Fibroblast of skin of left biceps (primary cell): ENCODE data around the gene MIOX.

Experiments
- DNase-seq, 2 experiments: peaks; one replicate each; pipeline ENCODE4 v3.0.0-alpha.2; 2013; ENCODE audit warnings: low read depth in 2 of 2

The MIOX gene

GRCh38 chr22:50486561-50487289 lies at the start of gene MIOX:
Gene MIOX (plus strand): TSS chr22:50486859. CDS start chr22:50486898, 39 bp downstream.
- DNase-seq, result no peak

DNA sequence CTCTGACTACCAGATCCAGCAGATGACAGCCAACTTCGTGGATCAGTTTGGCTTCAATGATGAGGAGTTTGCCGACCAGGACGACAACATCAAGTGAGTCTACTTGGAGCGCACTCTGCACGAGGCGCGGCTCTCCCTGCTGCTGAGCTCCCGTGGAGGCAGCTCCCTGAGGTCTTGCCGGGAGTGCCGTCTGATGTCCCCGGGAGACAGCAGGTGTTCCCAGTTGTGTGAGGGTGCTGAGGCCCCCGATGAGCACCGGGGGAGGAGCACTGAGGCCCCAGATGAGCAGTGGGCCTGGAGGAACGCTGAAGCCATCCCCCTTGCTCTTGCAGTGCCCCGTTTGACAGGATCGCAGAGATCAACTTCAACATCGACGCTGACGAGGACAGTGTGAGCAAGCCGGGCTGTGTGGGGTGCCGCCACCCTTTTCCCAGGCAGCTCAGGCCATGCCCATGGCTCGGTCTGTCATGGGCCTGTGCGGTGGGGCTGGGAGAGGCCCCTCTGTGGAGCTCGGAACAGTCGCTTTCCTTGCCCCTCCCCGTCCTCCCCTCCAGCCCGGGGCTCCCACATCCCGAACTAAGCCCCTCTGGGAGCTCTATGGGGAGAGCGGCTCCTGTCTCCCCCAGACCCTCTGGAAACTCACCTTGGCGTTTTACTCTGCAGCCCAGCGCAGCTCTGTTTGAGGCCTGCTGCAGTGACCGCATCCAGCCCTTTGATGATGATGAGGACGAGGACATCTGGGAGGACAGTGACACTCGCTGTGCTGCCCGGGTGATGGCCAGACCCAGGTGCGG lies 49.0 kb upstream of the MIOX start:
- no peak for DNase-seq

DNA sequence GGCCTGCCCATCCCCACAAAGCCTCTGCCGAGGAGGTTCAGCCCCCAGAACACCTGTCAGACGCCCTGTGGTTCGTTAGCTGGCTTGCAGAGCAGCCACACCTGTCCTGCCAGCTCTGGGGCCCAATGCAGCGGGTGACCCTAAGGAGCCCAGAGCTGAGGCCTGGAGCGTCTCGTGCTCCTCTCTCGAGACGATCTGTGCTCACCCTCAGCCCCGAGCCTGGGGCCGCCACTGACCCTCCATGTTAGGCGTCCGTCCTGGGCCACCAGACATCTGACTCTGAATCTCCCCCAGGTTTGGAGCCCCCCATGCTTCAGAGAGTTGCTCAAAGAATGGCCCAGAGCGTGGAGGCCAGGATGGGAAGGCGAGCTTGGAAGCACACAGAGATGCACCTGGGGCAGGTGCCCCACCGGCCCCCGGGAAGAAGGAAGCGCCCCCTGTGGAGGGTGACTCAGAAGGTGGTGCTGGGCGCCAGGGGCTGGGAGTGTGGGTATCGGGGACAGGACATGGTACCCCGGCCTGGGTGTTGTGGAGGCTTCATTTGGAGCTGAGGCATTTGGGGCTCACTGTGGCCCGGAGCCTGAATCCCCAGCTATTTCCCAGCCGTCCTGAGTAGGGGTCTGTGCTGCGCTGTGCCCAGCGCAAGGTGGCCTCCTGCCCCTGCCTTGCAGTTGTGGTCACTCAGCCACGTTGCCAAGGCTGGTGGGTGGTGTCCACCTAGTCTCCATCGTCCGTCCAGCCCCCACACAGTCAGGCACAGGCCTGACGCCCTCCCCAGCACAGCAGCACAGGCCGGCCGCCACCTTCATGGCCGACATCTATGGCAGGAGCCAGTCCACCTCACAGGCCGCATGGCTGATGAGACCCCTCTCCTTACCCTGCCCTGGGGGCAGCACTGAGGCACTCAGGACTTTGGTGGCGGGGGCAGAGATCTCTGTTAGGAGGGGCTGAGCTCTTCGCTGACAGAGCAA lies 48.1 kb upstream of the MIOX start:
- no peak for DNase-seq

DNA sequence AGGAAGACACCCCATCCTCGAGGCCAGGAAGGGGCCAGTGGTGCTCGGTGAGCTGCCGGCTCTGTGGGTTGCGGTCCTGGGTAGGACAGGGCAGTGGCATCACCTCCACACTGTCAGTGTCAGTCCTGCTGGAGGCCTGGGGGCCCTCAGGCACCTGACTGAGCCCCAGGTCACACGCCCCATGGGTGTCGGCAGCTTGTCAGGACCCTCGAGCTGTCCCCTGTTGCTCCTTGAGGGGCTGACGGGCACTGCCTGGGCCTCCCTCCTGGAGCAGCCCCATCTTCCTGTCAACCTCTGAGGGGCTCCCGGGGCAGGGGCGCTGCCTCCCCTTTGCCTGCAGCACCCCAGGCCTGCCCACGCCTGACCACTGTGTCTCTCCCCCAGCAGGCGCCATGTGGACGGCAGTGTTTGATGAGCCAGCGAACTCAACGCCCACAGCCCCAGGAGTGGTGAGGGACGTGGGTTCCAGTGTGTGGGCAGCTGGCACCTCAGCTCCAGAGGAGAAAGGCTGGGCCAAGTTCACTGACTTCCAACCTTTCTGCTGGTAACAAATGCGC lies 47.3 kb upstream of the MIOX start:
- DNase-seq, result no peak

GRCh38 chr22:50439871-50440331 lies 46.8 kb upstream of the MIOX start:
- no peak for DNase-seq

DNA sequence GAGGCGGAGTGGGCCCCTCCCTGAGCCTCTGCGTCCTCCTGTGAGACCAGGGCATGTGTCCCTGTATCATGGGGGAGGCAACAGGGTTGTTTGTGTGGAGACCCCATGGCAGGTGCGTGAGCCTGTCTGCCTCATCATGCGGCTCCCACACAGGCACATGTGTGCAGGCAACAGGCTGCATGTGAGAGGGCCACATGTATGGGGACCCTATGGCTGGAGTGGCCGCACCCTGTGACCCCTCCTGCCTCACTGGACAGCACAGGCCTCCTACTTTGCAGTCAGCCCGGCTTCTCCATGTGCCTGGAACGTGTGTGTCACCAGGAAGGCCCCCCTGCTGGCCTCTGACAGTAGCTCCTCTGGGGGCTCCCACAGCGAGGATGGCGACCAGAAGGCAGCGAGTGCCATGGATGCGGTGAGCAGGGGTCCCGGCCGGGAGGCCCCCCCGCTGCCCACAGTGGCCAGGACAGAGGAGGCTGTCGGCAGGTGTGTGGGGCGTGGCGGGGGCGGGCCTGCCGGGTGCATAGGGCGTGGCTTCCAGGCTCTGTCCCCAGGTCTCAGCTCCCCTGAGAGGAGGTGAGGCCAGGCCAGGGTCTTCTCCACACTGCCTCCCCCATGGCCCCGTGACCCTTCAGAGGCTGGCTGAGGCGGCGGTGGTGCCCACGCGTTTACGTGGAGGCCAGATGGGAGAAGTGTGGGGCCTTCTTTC lies 46.0 kb upstream of the MIOX start:
- DNase-seq, result no peak

DNA sequence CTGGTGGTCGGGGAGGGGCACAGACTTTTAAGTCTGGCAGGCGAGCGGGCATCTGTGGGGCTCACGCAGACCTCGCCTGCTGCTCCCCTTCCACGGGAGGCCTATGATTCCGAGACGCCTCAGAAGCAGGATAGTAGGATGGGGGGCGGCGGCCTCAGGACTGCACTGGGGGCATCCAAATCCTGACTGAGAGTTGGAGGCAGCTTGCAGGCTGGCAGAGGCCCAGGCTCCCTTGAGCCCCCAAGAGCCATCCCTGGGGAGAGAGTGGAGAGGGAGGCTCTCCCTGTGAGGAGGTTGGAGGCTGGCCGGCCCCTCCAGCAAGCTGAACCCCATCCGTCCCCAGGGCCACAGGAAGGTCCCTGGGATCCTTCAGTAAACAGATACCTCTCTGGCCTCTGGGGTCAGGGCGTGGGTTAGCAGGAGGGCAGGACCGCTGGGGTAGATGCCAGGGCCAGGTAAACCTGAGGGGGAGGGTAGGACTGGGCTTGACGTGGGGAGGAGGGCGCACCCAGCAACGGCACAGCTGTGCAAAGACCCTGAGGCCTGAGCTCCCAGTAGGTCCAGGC lies 45.1 kb upstream of the MIOX start:
- no peak for DNase-seq

DNA sequence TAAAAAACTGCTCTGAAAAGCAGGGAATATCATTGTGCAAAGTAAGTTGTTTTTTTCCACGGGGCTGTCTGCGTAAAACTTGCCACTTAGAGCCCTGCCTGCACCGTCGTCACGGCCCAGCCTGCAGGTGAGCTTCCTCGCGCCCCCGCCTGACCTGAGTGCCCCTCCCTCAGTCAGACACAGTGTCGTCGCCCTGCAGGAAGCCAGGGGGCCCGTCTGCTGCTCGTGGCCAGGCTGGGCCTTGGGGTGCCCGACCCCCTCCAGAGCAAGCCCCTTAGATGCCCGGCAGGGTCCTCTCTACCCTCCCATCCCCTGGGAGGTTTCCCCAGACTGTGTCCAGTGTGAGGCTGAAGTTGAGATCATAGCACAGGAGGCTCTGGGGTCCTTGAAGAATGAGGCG lies 43.5 kb upstream of the MIOX start:
- DNase-seq, result no peak

GRCh38 chr22:50443801-50444625 lies 42.6 kb upstream of the MIOX start:
- DNase-seq, result no peak

DNA sequence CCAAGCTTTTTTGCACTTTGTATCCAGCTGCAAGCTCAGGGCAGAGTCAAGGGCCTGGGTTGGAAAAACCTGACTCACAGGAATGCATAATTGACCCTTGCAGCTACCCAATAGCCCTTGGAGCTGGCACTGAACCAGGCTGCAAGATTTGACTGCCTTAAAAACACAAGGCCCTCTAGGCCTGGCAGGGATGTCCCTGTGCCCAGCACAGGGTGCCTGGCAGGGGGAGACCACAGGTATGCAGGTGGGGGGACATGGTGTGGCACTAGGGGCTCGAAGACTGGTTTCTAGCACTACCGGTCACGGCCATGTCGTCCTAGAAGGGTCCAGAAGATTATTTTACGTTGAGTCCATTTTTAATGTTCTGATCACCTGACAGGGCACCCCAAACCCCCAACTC lies 42.0 kb upstream of the MIOX start:
- no peak for DNase-seq

DNA sequence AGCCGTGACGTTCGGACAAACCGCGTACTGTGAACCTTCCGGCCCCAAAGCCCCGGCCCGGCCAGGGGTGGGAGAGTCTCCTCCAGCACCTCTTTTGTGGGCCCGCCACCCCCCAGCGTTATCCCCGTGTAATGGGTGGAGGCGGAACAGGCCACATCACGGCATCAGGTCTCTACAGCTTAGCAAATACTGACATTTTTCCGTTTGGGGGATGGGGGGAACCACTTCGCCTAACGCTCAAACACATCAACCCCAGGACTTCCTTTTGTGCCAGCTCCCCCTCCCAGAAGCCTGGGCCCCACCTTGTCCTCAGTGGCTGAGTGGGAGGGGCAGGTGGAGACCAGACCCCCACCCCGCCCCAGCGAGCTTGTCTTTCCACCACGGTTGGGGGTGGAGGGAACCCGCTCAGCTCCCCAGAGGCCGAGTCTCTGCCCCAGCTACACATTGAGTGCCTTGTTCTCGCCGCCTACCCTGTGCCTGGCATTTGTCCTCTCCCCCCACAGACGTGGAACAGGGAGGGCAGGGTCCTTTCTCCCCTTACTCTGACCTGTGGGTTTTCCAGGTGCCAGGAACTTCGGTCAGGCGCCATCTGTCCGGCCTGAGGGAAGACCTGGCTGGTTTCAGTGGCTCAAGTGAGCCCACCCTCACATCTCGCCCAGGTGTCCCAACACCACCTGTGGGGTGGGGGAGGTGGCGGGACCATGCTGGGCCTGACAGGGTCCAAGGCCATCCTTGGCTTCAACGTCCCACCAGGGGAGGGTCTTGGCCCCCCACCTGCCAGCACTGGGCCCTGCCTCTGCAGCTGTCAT lies 41.4 kb upstream of the MIOX start:
- no peak for DNase-seq

GRCh38 chr22:50445880-50446707 lies 40.6 kb upstream of the MIOX start:
- no peak for DNase-seq

DNA sequence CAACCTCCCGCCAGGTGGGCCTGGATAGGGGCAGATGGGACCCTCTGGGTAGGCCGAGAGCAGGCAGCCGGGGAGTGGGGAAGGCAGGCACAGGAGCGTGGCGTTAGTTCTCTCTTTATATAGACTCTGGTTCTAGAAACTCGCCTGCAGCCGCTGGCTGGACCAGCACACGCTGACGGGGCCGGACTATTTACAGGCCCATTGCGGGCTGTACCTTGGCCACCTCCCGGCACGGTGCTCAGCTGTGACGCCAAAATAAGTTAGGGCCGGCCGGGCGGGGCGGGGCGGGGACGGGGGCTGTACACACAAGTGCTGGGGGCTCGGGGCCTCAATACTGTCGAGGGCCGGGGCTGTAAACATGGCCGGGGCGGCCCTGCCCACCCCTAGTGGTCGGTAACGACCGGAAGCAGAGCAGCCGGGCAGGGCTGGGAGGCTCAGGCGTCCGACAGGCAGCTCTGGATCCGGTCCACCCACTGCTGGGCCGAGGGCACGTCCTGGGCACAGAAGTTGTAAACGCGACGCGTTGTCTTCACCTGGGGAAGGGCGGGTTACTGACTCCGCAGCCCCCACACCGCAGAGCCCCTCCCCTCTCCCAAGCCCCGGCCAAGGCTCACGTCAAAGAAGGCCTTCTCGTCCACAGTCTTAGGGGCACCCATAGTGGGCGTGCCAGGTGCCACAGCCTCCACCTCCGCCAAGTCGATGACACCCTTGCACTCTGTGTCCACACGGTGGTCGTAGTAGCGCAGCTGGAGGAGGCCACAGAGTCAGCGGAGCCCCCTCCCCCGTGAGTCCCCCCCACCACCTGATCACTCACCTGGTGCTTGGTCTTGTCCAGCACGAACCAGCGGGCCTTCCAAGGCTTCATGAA lies 39.7 kb upstream of the MIOX start:
- DNase-seq, result no peak

GRCh38 chr22:50447576-50448551 lies 38.8 kb upstream of the MIOX start:
- DNase-seq, result no peak

GRCh38 chr22:50452649-50453048 lies 34.0 kb upstream of the MIOX start:
- DNase-seq, result no peak

DNA sequence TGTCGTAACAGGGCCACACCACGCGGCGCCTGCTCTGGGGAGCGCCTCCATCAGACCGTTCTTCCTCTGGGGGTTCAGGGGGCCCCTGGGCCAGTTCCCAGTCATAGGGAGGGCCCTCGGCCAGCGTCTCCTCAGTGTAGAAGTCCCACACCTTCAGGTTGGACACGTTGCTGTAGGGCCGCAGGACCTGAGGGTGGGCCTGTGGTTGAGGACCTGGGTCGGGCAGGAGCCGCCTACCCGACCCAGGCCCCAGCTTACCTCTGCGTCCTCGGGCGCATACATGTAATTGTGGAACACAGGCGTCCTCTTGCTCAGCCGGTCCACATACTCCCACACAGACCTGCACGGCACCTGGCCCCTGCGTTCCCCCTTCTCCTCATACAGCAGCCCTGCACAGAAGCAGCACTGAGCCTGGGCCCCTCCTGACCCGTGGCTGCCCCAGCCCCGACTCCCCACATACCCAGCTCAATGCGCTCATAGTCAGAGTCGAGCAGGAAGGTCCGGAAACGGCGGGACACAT lies 32.0 kb upstream of the MIOX start:
- no peak for DNase-seq
